ENCODE data around the gene MCTP2. TPM values are rescaled to one million over a fixed set of nuclear protein-coding genes. Genes with fewer than 3 reads are reported as not detected.

Gene MCTP2
- total RNA-seq, 1 donor from 2014 or later, result 35.3 TPM

- intact Hi-C loops (cut with DNase I), result no loop called here
- Histone ChIP-seq H3K27ac (no peak overlapping the region), H3K9me3 (no peaks in the 10 kb centered on the region), H3K4me1 (peaks cover 14% of the 10 kb centered on the region), H3K4me3 (no peak overlapping the region), H3K27me3 (no peaks in the 10 kb centered on the region), H3K36me3 (no peaks in the 10 kb centered on the region)
- ATAC-seq, result no peak
- no peak for TF ChIP-seq CTCF (IDR thresholded peaks at IDR 0.05)
- DNase-seq, result no peak
Measured at GRCh38 chr15:94398001-94398400, 166.6 kb downstream of the MCTP2 start.

- ATAC-seq (no peak), DNase-seq (no peak)
- Histone ChIP-seq H3K4me1 (peaks cover 14% of the 10 kb centered on the region), H3K9me3 (no peaks in the 10 kb centered on the region), H3K36me3 (peaks cover 5% of the 10 kb centered on the region), H3K4me3 (no peak overlapping the region), H3K27me3 (no peaks in the 10 kb centered on the region), H3K27ac (peak overlapping the region; percentile 38)
- no peak for TF ChIP-seq CTCF (IDR thresholded peaks at IDR 0.05)
- intact Hi-C loops (cut with DNase I), result no loop called here
Measured at GRCh38 chr15:94400526-94401298, 169.4 kb downstream of the MCTP2 start.

DNA sequence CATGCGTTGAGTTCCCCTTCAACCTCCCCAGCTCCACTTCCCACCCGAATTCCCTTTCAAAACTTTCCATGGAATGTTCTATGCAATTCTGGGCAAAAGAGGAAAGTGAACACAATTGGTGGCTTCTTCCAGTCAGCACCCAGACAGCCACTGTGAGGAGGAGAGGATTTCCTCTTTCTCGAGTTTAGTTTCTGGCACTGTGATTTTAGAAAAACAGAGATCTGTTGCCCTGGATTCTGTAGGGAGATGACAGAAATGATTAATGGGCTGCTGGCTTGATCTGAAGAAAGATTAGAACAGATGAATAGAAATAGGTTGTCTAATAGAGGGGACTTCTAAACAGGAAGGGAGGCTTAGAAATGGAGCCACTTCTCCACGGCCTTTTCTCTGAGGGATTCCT lies 172.0 kb downstream of the MCTP2 start:
- H3K27me3 ChIP-seq, result no peaks in the 10 kb centered on the region
- H3K27ac ChIP-seq, result no peak overlapping the region
- peaks cover 3% of the 10 kb centered on the region for H3K4me1 ChIP-seq
- DNase-seq (no peak), ATAC-seq (no peak)
- H3K4me3 ChIP-seq, result no peak overlapping the region
- H3K9me3 ChIP-seq, result no peaks in the 10 kb centered on the region
- no peak for TF ChIP-seq CTCF (IDR thresholded peaks at IDR 0.05)
- intact Hi-C loops (cut with DNase I), result no loop called here
- peaks cover 10% of the 10 kb centered on the region for H3K36me3 ChIP-seq

GRCh38 chr15:94404733-94405283 lies 173.4 kb downstream of the MCTP2 start:
- Histone ChIP-seq H3K4me1 (no peaks in the 10 kb centered on the region), H3K9me3 (no peaks in the 10 kb centered on the region), H3K4me3 (no peak overlapping the region), H3K27me3 (no peaks in the 10 kb centered on the region), H3K36me3 (peaks cover 10% of the 10 kb centered on the region), H3K27ac (no peak overlapping the region)
- no peak for ATAC-seq
- no peak for DNase-seq
- intact Hi-C loops (cut with DNase I), result no loop called here
- no peak for TF ChIP-seq CTCF (IDR thresholded peaks at IDR 0.05)

DNA sequence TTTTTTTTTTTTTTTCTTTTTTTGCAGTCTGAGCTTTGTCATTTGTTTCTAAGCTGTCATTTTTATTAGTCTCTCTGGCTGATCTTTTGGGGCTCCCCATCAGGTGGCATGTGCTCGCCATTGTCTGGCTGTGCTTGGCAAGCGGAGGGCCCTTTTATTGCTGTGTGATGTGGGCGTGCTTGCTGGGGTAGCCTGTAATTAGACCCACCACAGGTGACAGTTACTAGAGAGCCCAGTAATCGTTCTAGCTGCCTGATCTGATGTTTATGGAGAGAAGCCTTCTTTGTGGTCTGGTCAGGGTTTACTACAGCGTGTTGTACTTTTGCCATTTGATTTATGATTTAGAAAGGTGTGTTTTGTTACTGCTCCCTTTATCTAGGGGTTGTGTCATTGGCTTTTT lies 179.9 kb downstream of the MCTP2 start:
- H3K4me1 ChIP-seq, result peaks cover 13% of the 10 kb centered on the region
- no peak overlapping the region for H3K4me3 ChIP-seq
- H3K36me3 ChIP-seq, result peaks cover 4% of the 10 kb centered on the region
- intact Hi-C loops (cut with DNase I), result no loop called here
- ATAC-seq (no peak), DNase-seq (no peak)
- no peak for TF ChIP-seq CTCF (IDR thresholded peaks at IDR 0.05)
- H3K27me3 ChIP-seq, result no peaks in the 10 kb centered on the region
- no peak overlapping the region for H3K27ac ChIP-seq
- no peaks in the 10 kb centered on the region for H3K9me3 ChIP-seq
